Measurements from ENCODE around the gene TMEM169.

Gene TMEM169

DNA sequence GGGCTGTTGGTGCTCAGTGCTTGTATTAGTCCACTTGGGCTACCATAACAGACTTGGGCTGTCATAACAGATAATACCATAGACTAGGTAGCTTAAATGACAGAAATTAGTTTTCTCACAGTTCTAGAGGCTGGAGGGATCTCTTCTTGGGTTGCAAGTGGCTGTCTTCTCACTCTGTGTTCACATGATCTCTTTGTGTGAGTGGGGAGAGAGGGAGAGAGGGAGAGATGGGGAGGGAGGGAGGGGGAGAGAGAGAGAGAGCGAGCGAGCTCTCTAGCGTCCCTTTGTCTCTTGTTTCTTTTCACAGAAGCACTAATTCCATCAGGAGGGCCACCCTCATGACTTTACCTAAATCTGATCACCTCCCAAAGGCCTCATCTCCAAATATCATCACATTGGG lies 23.0 kb downstream of the TMEM169 start:
- no peak for DNase-seq (ENCODE audit: low spot score)

DNA sequence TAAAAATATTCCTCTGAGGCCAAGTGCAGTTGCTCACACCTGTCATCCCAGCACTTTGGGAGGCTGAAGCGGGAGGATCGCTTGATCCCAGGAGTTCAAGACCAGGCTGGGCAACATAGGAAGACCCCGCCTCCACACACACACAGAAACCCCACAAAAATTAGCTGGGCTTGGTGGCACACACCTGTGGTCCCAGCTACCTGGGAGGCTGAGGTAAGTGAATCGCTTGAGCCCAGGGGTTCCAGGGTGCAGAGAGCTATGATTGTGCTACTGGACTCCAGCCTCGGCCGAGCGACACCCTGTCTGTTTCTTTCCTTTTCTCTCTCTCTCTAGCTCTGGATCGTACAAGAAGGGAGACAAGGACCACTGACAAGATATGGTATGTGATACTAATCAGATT lies 25.6 kb downstream of the TMEM169 start:
- no peak for DNase-seq (ENCODE audit: low spot score)

DNA sequence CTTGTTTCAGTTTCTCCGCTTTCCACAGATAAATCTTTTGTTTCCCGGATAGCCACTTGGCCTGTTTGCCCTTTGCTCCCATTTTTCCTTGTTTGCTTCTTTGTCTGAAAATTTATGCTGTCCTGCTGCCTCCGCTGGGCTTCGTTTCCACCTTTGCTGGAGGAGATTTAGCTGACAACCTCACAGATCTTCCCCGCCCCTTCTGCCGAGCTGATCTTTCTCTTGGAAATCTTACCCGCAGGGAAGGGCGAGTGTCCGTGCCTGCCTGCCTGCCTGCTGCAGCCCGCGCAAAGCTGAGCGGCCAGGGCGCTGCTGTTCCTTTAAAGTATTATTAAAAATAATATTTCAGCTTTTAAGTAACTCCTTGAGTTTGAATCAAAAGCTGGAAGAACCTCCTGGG lies 26.0 kb downstream of the TMEM169 start:
- DNase-seq (ENCODE audit: low spot score) = no peak

- no peak for DNase-seq (ENCODE audit: low spot score)
These were observed 26.7 kb downstream of the TMEM169 start for GRCh38 chr2:216108310-216108966.

DNA sequence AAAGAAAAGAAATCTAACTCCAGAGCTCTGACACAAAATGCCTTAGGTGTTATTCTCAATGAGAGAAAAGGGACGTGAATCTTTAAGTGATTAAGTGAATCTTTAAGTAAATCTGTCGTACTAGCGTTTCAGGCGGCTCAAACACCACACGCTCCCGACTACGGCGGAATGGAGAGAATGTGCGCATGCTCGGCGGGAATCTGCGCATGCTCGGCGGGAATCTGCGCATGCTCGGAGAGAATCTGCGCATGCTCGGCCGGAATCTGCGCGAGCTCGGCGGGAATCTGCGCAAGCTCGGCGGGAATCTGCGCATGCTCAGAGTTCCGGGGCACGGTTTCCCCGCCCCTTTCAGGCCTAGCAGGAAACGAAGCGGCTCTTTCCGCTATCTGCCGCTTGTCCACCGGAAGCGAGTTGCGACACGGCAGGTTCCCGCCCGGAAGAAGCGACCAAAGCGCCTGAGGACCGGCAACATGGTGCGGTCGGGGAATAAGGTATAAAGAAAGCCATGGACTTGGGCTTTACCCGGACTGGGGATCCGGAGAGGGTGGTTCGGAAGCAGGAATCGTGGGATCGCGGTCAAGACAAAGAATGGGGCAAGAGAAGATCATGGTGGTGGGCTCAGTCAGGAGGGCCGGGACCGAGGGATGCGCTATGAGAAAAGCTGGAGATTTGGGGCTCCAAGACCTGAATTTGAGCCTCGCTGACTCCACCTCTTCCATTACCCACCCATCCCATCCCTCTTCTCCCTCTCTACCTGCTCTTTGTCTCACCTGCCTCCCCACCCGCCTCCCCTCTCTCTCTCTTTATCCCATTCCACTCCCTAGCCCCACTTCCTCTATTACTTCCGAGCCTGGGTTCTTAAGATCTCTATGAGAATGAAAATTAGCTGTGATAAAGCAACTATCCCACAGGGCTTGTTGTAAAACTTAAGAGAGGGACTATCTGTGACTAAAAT lies 27.5 kb downstream of the TMEM169 start, which contains the start of gene XRCC5:
Gene XRCC5 (plus strand): TSS at position 382 of the 955 bp plus-strand sequence. CDS start 89 bp downstream, at position 471.
- peak; percentile 97 for DNase-seq (ENCODE audit: low spot score)

GRCh38 chr2:216109962-216110614 lies 28.4 kb downstream of the TMEM169 start:
- DNase-seq (ENCODE audit: low spot score) = peak; percentile 7

GRCh38 chr2:216110620-216111019 lies 28.9 kb downstream of the TMEM169 start:
- DNase-seq (ENCODE audit: low spot score) = no peak

- DNase-seq (ENCODE audit: low spot score) = no peak
These were observed 29.4 kb downstream of the TMEM169 start for GRCh38 chr2:216111122-216111521.

GRCh38 chr2:216112926-216113325 lies 31.2 kb downstream of the TMEM169 start:
- no peak for DNase-seq (ENCODE audit: low spot score)

GRCh38 chr2:216113572-216113971 lies 31.9 kb downstream of the TMEM169 start:
- DNase-seq (ENCODE audit: low spot score) = no peak

DNA sequence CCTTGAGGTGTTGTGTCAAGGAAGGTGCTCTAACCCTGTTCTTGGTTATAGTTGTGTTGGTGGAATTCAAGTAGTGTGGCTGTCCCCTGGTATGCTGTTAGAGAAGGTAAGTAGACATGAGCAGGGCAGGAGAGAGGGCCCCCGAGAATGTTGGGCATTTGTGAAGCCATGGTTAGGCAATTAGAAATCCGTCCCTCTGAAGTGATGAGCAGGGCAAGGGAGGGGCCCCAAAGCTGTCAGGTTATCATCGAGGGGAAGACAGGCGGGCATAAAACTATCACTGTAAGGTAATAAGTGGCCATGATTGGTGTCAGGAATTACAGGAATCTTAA lies 32.6 kb downstream of the TMEM169 start:
- DNase-seq (ENCODE audit: low spot score) = no peak

- DNase-seq (ENCODE audit: low spot score) = peak; percentile 97
These were observed 33.2 kb downstream of the TMEM169 start for GRCh38 chr2:216114714-216115531.

DNA sequence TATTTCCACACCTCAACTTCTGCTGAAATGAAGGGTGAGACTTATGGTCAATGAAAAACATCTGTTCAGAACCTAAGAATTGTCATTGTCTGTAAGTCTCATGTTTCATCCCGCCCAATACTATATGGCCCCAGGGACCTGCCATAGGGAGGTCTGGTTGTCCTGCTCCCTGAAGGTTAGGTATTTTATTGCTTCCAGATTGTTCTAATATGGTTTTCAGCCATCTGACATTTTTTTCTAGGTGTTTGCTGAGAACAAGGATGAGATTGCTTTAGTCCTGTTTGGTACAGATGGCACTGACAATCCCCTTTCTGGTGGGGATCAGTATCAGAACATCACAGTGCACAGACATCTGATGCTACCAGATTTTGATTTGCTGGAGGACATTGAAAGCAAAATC lies 34.7 kb downstream of the TMEM169 start:
- DNase-seq (ENCODE audit: low spot score) = no peak

DNA sequence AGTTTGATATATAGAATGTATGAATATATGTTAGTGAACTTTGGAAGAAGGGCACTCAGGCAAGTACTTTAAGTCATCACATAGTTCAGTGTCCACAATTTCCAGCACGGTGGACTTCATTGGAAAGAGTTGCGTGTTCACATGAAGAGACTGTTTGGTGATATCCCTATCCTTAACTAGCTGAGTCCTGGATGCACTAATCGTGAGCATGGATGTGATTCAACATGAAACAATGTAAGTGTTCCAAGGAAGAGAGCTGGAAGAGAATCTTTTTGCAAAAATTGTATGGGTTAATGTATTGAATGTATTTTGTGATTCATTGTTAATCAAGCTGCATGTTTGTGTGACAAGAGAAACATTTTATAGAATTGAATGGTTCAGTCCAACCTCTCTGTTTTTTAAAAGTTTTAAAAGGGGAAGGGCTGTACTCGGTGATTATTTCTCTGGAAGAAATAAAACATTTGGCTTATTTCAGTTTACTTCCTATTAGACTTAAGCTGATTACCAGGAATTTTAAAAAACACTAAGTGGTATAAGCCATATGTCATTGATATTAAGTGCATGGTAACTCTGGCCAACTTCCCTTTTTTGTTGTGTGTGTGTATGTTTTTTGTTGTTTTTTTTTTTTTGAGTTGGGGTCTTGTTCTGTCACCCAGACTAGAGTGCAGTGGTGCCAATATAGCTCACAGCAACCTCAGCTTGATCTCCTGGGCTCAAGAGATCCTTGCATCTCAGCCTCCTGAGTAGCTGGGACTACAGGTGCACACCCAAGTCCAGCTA lies 36.0 kb downstream of the TMEM169 start:
- no peak for DNase-seq (ENCODE audit: low spot score)

- no peak for DNase-seq (ENCODE audit: low spot score)
These were observed 36.8 kb downstream of the TMEM169 start for GRCh38 chr2:216118474-216118873.

GRCh38 chr2:216119146-216119545 lies 37.4 kb downstream of the TMEM169 start:
- DNase-seq (ENCODE audit: low spot score) = no peak

DNA sequence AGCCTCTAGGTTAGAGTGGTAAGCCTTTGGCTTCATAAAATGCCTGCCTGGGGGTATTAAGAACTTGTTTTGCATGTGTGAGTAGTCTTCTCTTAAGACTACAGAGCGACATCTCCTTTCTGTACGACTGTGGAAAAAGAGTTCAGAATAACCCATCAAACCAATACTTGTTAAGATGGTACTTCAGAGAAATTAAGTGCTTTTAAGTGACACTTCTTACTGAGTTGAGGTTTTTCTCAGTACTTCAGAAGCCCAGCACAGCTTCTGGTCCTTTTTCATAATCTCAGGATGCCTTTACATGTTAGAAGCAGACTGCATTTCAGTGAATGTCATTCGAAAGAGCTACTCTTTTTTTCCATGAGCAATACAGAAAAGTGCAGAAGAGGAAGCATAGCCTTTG lies 38.3 kb downstream of the TMEM169 start:
- peak; percentile 34 for DNase-seq (ENCODE audit: low spot score)

GRCh38 chr2:216121255-216121654 lies 39.5 kb downstream of the TMEM169 start:
- no peak for DNase-seq (ENCODE audit: low spot score)

DNA sequence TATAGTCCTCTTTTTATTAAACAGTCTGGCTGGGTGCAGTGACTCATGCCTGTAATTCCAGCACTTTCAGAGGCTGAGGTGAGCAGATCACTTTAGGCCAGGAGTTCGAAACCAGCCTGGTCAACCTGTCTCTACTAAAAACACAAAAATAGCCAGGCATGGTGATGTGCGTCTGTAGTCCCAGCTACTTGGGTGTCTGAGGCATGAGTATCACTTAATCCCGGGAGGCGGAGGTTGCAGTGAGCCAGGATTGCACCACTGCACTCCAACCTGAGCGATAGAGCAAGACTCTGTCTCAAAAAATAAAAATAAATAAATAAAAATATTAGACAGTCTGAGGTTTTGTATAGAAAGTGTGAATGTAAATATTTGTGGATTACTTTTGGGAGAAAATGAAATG lies 45.2 kb downstream of the TMEM169 start:
- DNase-seq (ENCODE audit: low spot score) = no peak

DNA sequence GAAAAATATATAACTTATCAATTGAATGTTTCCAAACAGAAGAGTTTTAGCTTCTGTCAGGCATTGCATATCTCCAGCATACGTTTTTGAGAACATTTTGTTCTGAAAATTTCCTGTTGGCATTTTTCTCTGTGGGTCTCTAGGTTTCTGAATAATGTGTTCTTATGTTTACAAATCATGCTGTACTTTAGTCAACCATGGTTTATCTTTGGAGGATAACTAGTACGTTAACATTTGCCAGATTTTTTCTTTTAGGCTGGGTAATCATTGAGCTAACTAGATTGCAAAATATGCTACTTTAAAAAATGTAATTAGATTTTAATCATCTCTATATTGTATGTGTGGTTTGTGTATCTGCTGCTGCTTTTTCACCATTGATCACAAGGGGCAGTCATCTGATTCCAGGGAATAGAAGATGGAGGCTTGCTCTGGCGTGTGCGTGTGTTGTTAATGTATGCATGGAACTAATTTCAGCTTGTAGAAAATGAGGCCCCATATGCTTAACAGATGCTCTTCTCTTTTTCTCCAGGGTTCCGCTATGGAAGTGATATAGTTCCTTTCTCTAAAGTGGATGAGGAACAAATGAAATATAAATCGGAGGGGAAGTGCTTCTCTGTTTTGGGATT lies 48.7 kb downstream of the TMEM169 start:
- no peak for DNase-seq (ENCODE audit: low spot score)

Measured in CD4-positive, alpha-beta T cell treated with Interleukin-15 for 4 hours (primary cell).